ENCODE data around the gene CDK6. TPM values are rescaled to one million over a fixed set of nuclear protein-coding genes. Genes with fewer than 3 reads are reported as not detected.

The CDK6 gene
- total RNA-seq, 4 donors from 2014 or later: 12.9 to 32.7 (median 21.6) TPM

DNA sequence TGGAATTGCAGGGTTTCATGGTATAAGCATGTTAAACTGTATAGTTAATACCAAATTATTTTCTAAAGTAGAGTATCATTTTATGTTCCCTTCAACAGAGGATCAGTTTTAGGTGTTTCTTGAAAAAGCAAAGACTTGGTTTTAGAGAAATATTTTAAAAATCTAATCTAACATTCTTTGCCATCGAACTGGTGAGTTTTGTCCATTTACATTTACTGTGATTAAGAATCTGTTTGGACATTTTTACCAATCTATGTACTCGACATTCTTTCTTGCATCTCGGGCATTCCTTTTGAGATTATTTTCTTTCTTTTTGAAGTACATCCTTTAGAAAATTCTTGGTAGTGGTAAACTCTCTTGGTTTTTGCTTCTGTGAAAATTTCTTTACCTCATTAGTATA is 131.5 kb downstream of the CDK6 start:
- no peak for DNase-seq
- intact Hi-C loops (cut with DNase I; ENCODE audit: low total_unique reads) (no loop called here), in situ Hi-C loops (cut with MboI; ENCODE audit: low pct_ligation_motif_present in 1 of 4, low pct_unique_long_range_greater_than_20kb in 1 of 4, low sequenced_read_pairs in 3 of 4) (no loop called here)
- WGBS, 2 donors (ENCODE audit: low coverage in 1 of 2): 97 to 98% methylated on average over 3 of the region's 3 CpGs
- Histone ChIP-seq H3K4me3 (no peak overlapping the region), H3K27me3 (no peaks in the 10 kb centered on the region), H3K4me1 (peaks cover 0 to 11% (median 0%) of the 10 kb centered on the region in 4 donors), H3K36me3 (no peaks in the 10 kb centered on the region), H3K9me3 (no peaks in the 10 kb centered on the region), H3K27ac (no peak overlapping the region)
- TF ChIP-seq CTCF (IDR thresholded peaks at IDR 0.05): no peak

DNA sequence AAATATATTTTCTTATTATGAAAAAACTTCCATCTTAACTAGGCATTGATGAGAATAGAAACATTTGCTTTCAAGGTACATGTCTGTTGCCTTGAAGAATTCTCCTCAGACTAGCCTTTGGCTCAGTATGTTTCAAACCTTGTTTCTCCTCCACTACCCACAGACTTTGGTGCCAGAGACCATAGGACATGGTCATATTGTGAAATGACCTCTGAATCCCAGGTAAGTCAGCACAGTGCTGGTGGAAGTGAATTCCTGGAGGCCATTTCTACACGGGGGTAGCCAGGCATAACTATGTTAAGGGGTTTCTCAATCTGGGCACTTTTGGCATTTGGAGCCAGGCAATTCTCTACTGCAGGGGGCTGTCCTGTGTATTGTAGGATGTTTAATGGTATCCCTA is 133.8 kb downstream of the CDK6 start:
- DNase-seq: no peak
- Histone ChIP-seq H3K9me3 (no peaks in the 10 kb centered on the region), H3K4me1 (peaks cover 8 to 32% (median 14%) of the 10 kb centered on the region in 4 donors), H3K27ac (no peak overlapping the region), H3K36me3 (no peaks in the 10 kb centered on the region), H3K27me3 (no peaks in the 10 kb centered on the region), H3K4me3 (no peak overlapping the region)
- in situ Hi-C loops (cut with MboI; ENCODE audit: low pct_ligation_motif_present in 1 of 4, low pct_unique_long_range_greater_than_20kb in 1 of 4, low sequenced_read_pairs in 3 of 4) (no loop called here), intact Hi-C loops (cut with DNase I; ENCODE audit: low total_unique reads) (no loop called here)
- TF ChIP-seq POLR2AphosphoS5 (IDR thresholded peaks at IDR 0.05) (no peak), EP300 (IDR thresholded peaks at IDR 0.05; ENCODE audit: low read depth) (no peak), CTCF (IDR thresholded peaks at IDR 0.05) (no peak), POLR2A (IDR thresholded peaks at IDR 0.05) (no peak)
- 100% methylated on average over 1 of the region's 1 CpG; no CpG with 5 or more reads in 1 of the 2 donors for WGBS, 2 donors (ENCODE audit: low coverage in 1 of 2)

DNA sequence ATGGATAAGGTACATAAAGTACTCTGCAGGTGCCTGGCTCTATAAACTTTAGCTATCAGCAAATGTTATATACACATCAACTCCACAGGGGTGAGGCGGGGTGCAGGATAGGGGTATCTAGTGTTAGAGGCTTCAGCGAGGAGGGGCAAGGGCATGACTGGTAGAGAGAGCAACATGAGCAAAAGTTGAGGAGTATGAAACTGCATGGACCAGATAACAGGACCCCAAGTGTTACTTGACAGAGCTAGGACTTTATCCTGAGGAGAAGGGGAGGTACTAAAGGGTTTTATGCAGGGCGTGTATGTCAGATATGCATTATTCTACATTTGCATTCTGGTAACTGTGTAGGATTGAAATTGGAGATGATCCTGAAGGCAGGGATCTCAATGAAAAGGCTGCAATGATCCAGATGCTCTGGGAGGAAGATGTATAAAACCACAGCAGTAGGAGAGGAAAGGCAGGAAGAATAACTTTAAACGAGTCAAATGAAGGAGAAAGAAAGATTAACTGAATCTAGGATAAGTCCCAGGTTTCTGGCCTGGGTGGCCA is 136.3 kb downstream of the CDK6 start:
- Histone ChIP-seq H3K27me3 (no peaks in the 10 kb centered on the region), H3K36me3 (no peaks in the 10 kb centered on the region), H3K27ac (no peak overlapping the region), H3K4me3 (no peak overlapping the region), H3K4me1 (peaks cover 20 to 51% (median 28%) of the 10 kb centered on the region in 4 donors), H3K9me3 (no peaks in the 10 kb centered on the region)
- DNase-seq: no peak
- in situ Hi-C loops (cut with MboI; ENCODE audit: low pct_ligation_motif_present in 1 of 4, low pct_unique_long_range_greater_than_20kb in 1 of 4, low sequenced_read_pairs in 3 of 4): loop anchor here in 2 of 4 donors (10.0 kb wide), 1 partner anchor 135 kb away; the partner anchor contains the start of gene CDK6 (in 2 of the 2)
- intact Hi-C loops (cut with DNase I; ENCODE audit: low total_unique reads): loop anchor here (5.0 kb wide), 1 partner anchor 137 kb away; the partner anchor contains the start of gene CDK6
- TF ChIP-seq POLR2AphosphoS5 (IDR thresholded peaks at IDR 0.05) (no peak), POLR2A (IDR thresholded peaks at IDR 0.05) (no peak), CTCF (IDR thresholded peaks at IDR 0.05) (no peak)
- 57 to 72% methylated on average over 3 to 4 of the region's 4 CpGs for WGBS, 2 donors (ENCODE audit: low coverage in 1 of 2)

DNA sequence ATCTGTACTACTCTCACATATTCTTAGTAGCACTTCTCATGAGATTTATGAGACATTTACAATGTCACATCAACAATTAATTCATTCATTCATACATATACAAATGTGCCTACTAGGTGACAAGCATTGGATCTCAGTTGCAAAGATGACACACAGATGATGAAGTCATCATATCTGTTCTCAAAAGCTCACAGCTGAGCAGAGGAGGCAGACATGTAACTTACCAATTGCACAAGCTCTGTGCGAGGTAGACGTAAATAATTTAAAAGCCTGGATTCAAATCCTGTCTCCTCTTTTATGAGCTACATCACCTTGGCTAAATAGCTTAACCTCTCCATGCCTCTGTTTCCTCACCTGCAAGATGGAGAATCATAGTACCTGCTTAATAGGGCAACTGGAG is 136.8 kb downstream of the CDK6 start:
- Histone ChIP-seq H3K4me1 (peaks cover 20 to 55% (median 32%) of the 10 kb centered on the region in 4 donors), H3K27ac (no peak overlapping the region), H3K9me3 (no peaks in the 10 kb centered on the region), H3K36me3 (no peaks in the 10 kb centered on the region), H3K4me3 (no peak overlapping the region), H3K27me3 (no peaks in the 10 kb centered on the region)
- WGBS, 2 donors (ENCODE audit: low coverage in 1 of 2): 87% methylated on average over 2 of the region's 2 CpGs; no CpG with 5 or more reads in 1 of the 2 donors
- intact Hi-C loops (cut with DNase I; ENCODE audit: low total_unique reads): loop anchor here (5.0 kb wide), 1 partner anchor 138 kb away; the partner anchor contains the start of gene CDK6
- no peak for TF ChIP-seq CTCF (IDR thresholded peaks at IDR 0.05)
- no peak for TF ChIP-seq EP300 (IDR thresholded peaks at IDR 0.05; ENCODE audit: low read depth)
- TF ChIP-seq POLR2A (IDR thresholded peaks at IDR 0.05): no peak
- TF ChIP-seq POLR2AphosphoS5 (IDR thresholded peaks at IDR 0.05): no peak
- DNase-seq: no peak
- in situ Hi-C loops (cut with MboI; ENCODE audit: low pct_ligation_motif_present in 1 of 4, low pct_unique_long_range_greater_than_20kb in 1 of 4, low sequenced_read_pairs in 3 of 4): loop anchor here in 2 of 4 donors (10.0 kb wide), 1 partner anchor 135 kb away; the partner anchor contains the start of gene CDK6 (in 2 of the 2)

Data from transverse colon (tissue), 4 donors.